Islet precursor cell (in vitro differentiated cells): ENCODE data around the gene XG.

Experiments used
- DNase-seq: peaks from one replicate; pipeline ENCODE4 v3.0.0-alpha.2; 2018

Gene XG

GRCh38 chrX:2823795-2824386, 72.1 kb downstream of the XG start:
- no peak for DNase-seq

- no peak for DNase-seq
Observed at GRCh38 chrX:2824886-2825285, 73.0 kb downstream of the XG start.

- peak; percentile 90 for DNase-seq
Observed at GRCh38 chrX:2828344-2828958, 76.6 kb downstream of the XG start, which contains the start of gene GYG2. GYG2 (plus strand) TSS chrX:2828930; CDS start chrX:2830189, 1,259 bp downstream.

- peak; percentile 67 for DNase-seq
Observed at GRCh38 chrX:2828959-2829411, 77.1 kb downstream of the XG start.

- DNase-seq: no peak
Observed at GRCh38 chrX:2829469-2830246, 77.8 kb downstream of the XG start.

- DNase-seq: no peak
Observed at GRCh38 chrX:2831471-2832228, 79.8 kb downstream of the XG start.

- no peak for DNase-seq
Observed at GRCh38 chrX:2837961-2838360, 86.1 kb downstream of the XG start.

GRCh38 chrX:2840961-2841360, 89.1 kb downstream of the XG start:
- no peak for DNase-seq

GRCh38 chrX:2841537-2841936, 89.7 kb downstream of the XG start:
- DNase-seq: no peak

GRCh38 chrX:2846992-2847391, 95.2 kb downstream of the XG start:
- DNase-seq: no peak

GRCh38 chrX:2848871-2849301, 97.0 kb downstream of the XG start:
- peak; percentile 84 for DNase-seq

GRCh38 chrX:2854918-2855317, 103.1 kb downstream of the XG start:
- DNase-seq: no peak

- no peak for DNase-seq
Observed at GRCh38 chrX:2855761-2856160, 103.9 kb downstream of the XG start.

GRCh38 chrX:2857566-2857965, 105.7 kb downstream of the XG start:
- no peak for DNase-seq

- DNase-seq: no peak
Observed at GRCh38 chrX:2859197-2859797, 107.5 kb downstream of the XG start.

- DNase-seq: no peak
Observed at GRCh38 chrX:2862404-2862803, 110.6 kb downstream of the XG start.

GRCh38 chrX:2863646-2864045, 111.8 kb downstream of the XG start:
- DNase-seq: peak; percentile 88
